Measurements from ENCODE around the gene ZNF569. TPM values are rescaled to one million over a fixed set of nuclear protein-coding genes. Genes with fewer than 3 reads are reported as not detected.

The ZNF569 gene
- 2.1 to 2.9 TPM (median 2.1 TPM) in 3 replicates for polyA plus RNA-seq
- 2.4 TPM for polyA plus RNA-seq (2011; ENCODE audit: low read depth)
- polyA plus RNA-seq (2011; cell fraction: cytosol; rRNA removed) = 1.7 and 2.9 TPM in 2 replicates
- 4.0 and 4.4 TPM in 2 replicates for polyA plus RNA-seq (2011; cell fraction: nucleus; rRNA removed)
- polyA plus RNA-seq (2012; ENCODE audit: low replicate concordance) = 1.5 and 2.2 TPM in 2 replicates
- 2.7 to 5.7 TPM (median 3.0 TPM) in 3 replicates for polyA minus RNA-seq
- 2.5 TPM for polyA minus RNA-seq (2011; cell fraction: cytosol; rRNA and poly(A)+ RNA removed)
- polyA minus RNA-seq (2011; cell fraction: nucleus; rRNA and poly(A)+ RNA removed) = 5.7 and 6.3 TPM in 2 replicates

- peak; percentile 79 for FAIRE-seq
- H3K27ac ChIP-seq (ENCODE audit: control insufficient read depth, insufficient read depth, low read length) = peak within 1 kb of the TSS; percentile 29
Measured at GRCh38 chr19:37466798-37467607, at the start of gene ZNF569. TSS of gene ZNF569 (minus strand) at chr19:37467444. CDS start at chr19:37444921, 22,523 bp downstream.

GRCh38 chr19:37513397-37513796 lies 46.2 kb upstream of the ZNF569 start:
- H3K4me3 ChIP-seq (ENCODE audit: control insufficient read depth in 2 of 3, extremely low read depth in 1 of 3, insufficient read depth in 2 of 3, low read depth in 1 of 3, low read length in 3 of 3) = no peak overlapping the region
- H3K4me1 ChIP-seq (ENCODE audit: control insufficient read depth, extremely low read depth, insufficient read depth, low read length) = no peaks in the 10 kb centered on the region
- no peaks in the 10 kb centered on the region for H3K27me3 ChIP-seq (ENCODE audit: control insufficient read depth, extremely low read depth, insufficient read depth, low read length)
- no peaks in the 10 kb centered on the region for H3K79me2 ChIP-seq (ENCODE audit: control insufficient read depth, insufficient read depth, low read length)
- no peak overlapping the region for H3K9ac ChIP-seq (ENCODE audit: control insufficient read depth, extremely low read depth, insufficient read depth, low read length)
- no peak overlapping the region for H3K27ac ChIP-seq (ENCODE audit: control insufficient read depth, insufficient read depth, low read length)
- no peak for TF ChIP-seq EZH2 (IDR thresholded peaks at IDR 0.05; ENCODE audit: low read length)
- no peak for TF ChIP-seq CTCF (optimal IDR thresholded peaks at IDR 0.05 in 1 of 3, IDR thresholded peaks at IDR 0.05 in 1 of 3, conservative IDR thresholded peaks at IDR 0.05 in 1 of 3; ENCODE audit: extremely low read depth in 1 of 3, insufficient read depth in 2 of 3, low read length in 3 of 3)
- H3K9me3 ChIP-seq (ENCODE audit: control insufficient read depth, low read depth, low read length) = no peaks in the 10 kb centered on the region
- H2AFZ ChIP-seq (ENCODE audit: control insufficient read depth, low read length) = no peak overlapping the region
- DNase-seq (ENCODE audit: low read depth, low spot score) = no peak
- no peak for FAIRE-seq
- no peak overlapping the region for H3K4me2 ChIP-seq (ENCODE audit: control insufficient read depth, extremely low read depth, insufficient read depth, low read depth, low read length)
- no peaks in the 10 kb centered on the region for H3K9me1 ChIP-seq (ENCODE audit: control insufficient read depth, extremely low read depth, insufficient read depth, low read length)
- dilution Hi-C loops (cut with MboI; ENCODE audit: extremely low pct_ligation_motif_present, low sequenced_read_pairs) = no loop called here
- no peaks in the 10 kb centered on the region for H4K20me1 ChIP-seq (ENCODE audit: control insufficient read depth, extremely low read depth, insufficient read depth, low read length)
- H3K36me3 ChIP-seq (ENCODE audit: control insufficient read depth in 2 of 2, extremely low read depth in 1 of 2, insufficient read depth in 2 of 2, low read length in 2 of 2) = peaks cover 3 to 7% of the 10 kb centered on the region in 2 experiments

More at GRCh38 chr19:37466798-37467607, at the start of gene ZNF569:
- H3K79me2 ChIP-seq (ENCODE audit: control insufficient read depth, insufficient read depth, low read length) = peaks cover 5% of the 10 kb centered on the region
- dilution Hi-C loops (cut with MboI; ENCODE audit: extremely low pct_ligation_motif_present, low sequenced_read_pairs) = no loop called here
- no peaks in the 10 kb centered on the region for H3K9me1 ChIP-seq (ENCODE audit: control insufficient read depth, extremely low read depth, insufficient read depth, low read length)
- H3K27me3 ChIP-seq (ENCODE audit: control insufficient read depth, extremely low read depth, insufficient read depth, low read length) = no peaks in the 10 kb centered on the region
- peaks cover 6% of the 10 kb centered on the region for H3K4me1 ChIP-seq (ENCODE audit: control insufficient read depth, extremely low read depth, insufficient read depth, low read length)
- H3K9me3 ChIP-seq (ENCODE audit: control insufficient read depth, low read depth, low read length) = no peaks in the 10 kb centered on the region
- peak within 1 kb of the TSS; percentile 78 for H3K4me2 ChIP-seq (ENCODE audit: control insufficient read depth, extremely low read depth, insufficient read depth, low read depth, low read length)
- TF ChIP-seq CTCF (optimal IDR thresholded peaks at IDR 0.05 in 1 of 3, IDR thresholded peaks at IDR 0.05 in 1 of 3, conservative IDR thresholded peaks at IDR 0.05 in 1 of 3; ENCODE audit: extremely low read depth in 1 of 3, insufficient read depth in 2 of 3, low read length in 3 of 3) (peak in 1 of 3 experiments; percentile 0), EZH2 (IDR thresholded peaks at IDR 0.05; ENCODE audit: low read length) (no peak)
- DNase-seq (ENCODE audit: low read depth, low spot score) = peak; percentile 57
- H3K9ac ChIP-seq (ENCODE audit: control insufficient read depth, extremely low read depth, insufficient read depth, low read length) = peak within 1 kb of the TSS; percentile 73
- peaks cover 0 to 4% of the 10 kb centered on the region in 2 experiments for H3K36me3 ChIP-seq (ENCODE audit: control insufficient read depth in 2 of 2, extremely low read depth in 1 of 2, insufficient read depth in 2 of 2, low read length in 2 of 2)
- peak within 1 kb of the TSS; percentile 81 to 91 (median 88) for H3K4me3 ChIP-seq (ENCODE audit: control insufficient read depth in 2 of 3, extremely low read depth in 1 of 3, insufficient read depth in 2 of 3, low read depth in 1 of 3, low read length in 3 of 3)
- H2AFZ ChIP-seq (ENCODE audit: control insufficient read depth, low read length) = peak within 1 kb of the TSS; percentile 98
- H4K20me1 ChIP-seq (ENCODE audit: control insufficient read depth, extremely low read depth, insufficient read depth, low read length) = no peaks in the 10 kb centered on the region

All from keratinocyte (primary cell).